ENCODE measurements around the gene ETV6. TPM values are rescaled to one million over a fixed set of nuclear protein-coding genes. Genes with fewer than 3 reads are reported as not detected.

Gene ETV6
- polyA plus RNA-seq, 1 donor (not counting 4 experiments of a cell fraction or from before 2014, with no cell fraction given), result 5.3 TPM

GRCh38 chr12:11795913-11796459, 146.5 kb downstream of the ETV6 start:
- Histone ChIP-seq H3K9ac (ENCODE audit: control insufficient read depth, extremely low read depth, insufficient read depth, low read length) (peak overlapping the region; percentile 55), H3K36me3 (ENCODE audit: control insufficient read depth in 2 of 2, extremely low read depth in 1 of 2, insufficient read depth in 2 of 2, low read length in 2 of 2) (no peaks in the 10 kb centered on the region), H3K9me3 (ENCODE audit: control insufficient read depth, low read depth, low read length) (no peaks in the 10 kb centered on the region), H3K4me2 (ENCODE audit: control insufficient read depth, extremely low read depth, insufficient read depth, low read depth, low read length) (peak overlapping the region; percentile 79), H3K4me3 (ENCODE audit: control insufficient read depth in 2 of 3, extremely low read depth in 1 of 3, insufficient read depth in 2 of 3, low read depth in 1 of 3, low read length in 3 of 3) (peak overlapping the region in 1 of 3 experiments; percentile 30), H3K4me1 (ENCODE audit: control insufficient read depth, extremely low read depth, insufficient read depth, low read length) (peaks cover 25% of the 10 kb centered on the region), H3K9me1 (ENCODE audit: control insufficient read depth, extremely low read depth, insufficient read depth, low read length) (no peaks in the 10 kb centered on the region), H3K27ac (ENCODE audit: control insufficient read depth, insufficient read depth, low read length) (peak overlapping the region; percentile 77), H2AFZ (ENCODE audit: control insufficient read depth, low read length) (peak overlapping the region; percentile 28), H4K20me1 (ENCODE audit: control insufficient read depth, extremely low read depth, insufficient read depth, low read length) (no peaks in the 10 kb centered on the region), H3K79me2 (ENCODE audit: control insufficient read depth, insufficient read depth, low read length) (no peaks in the 10 kb centered on the region), H3K27me3 (ENCODE audit: control insufficient read depth, extremely low read depth, insufficient read depth, low read length) (no peaks in the 10 kb centered on the region)
- dilution Hi-C loops (cut with MboI; ENCODE audit: extremely low pct_ligation_motif_present, low sequenced_read_pairs), result no loop called here
- DNase-seq (ENCODE audit: low read depth, low spot score) (no peak), FAIRE-seq (peak; percentile 96)
- TF ChIP-seq CTCF (optimal IDR thresholded peaks at IDR 0.05 in 1 of 3, IDR thresholded peaks at IDR 0.05 in 1 of 3, conservative IDR thresholded peaks at IDR 0.05 in 1 of 3; ENCODE audit: extremely low read depth in 1 of 3, insufficient read depth in 2 of 3, low read length in 3 of 3) (no peak), EZH2 (IDR thresholded peaks at IDR 0.05; ENCODE audit: low read length) (no peak)

GRCh38 chr12:11797317-11797913, 147.9 kb downstream of the ETV6 start:
- H3K79me2 ChIP-seq (ENCODE audit: control insufficient read depth, insufficient read depth, low read length), result no peaks in the 10 kb centered on the region
- no peak for DNase-seq (ENCODE audit: low read depth, low spot score)

More at GRCh38 chr12:11797317-11797913, 147.9 kb downstream of the ETV6 start:
- no peak for TF ChIP-seq CTCF (optimal IDR thresholded peaks at IDR 0.05 in 1 of 3, IDR thresholded peaks at IDR 0.05 in 1 of 3, conservative IDR thresholded peaks at IDR 0.05 in 1 of 3; ENCODE audit: extremely low read depth in 1 of 3, insufficient read depth in 2 of 3, low read length in 3 of 3)
- TF ChIP-seq EZH2 (IDR thresholded peaks at IDR 0.05; ENCODE audit: low read length), result no peak
- dilution Hi-C loops (cut with MboI; ENCODE audit: extremely low pct_ligation_motif_present, low sequenced_read_pairs), result no loop called here
- no peak overlapping the region for H3K4me3 ChIP-seq (ENCODE audit: control insufficient read depth in 2 of 3, extremely low read depth in 1 of 3, insufficient read depth in 2 of 3, low read depth in 1 of 3, low read length in 3 of 3)
- H3K9me3 ChIP-seq (ENCODE audit: control insufficient read depth, low read depth, low read length), result no peaks in the 10 kb centered on the region
- H3K36me3 ChIP-seq (ENCODE audit: control insufficient read depth in 2 of 2, extremely low read depth in 1 of 2, insufficient read depth in 2 of 2, low read length in 2 of 2), result no peaks in the 10 kb centered on the region
- H3K27ac ChIP-seq (ENCODE audit: control insufficient read depth, insufficient read depth, low read length), result no peak overlapping the region
- no peaks in the 10 kb centered on the region for H3K27me3 ChIP-seq (ENCODE audit: control insufficient read depth, extremely low read depth, insufficient read depth, low read length)
- H4K20me1 ChIP-seq (ENCODE audit: control insufficient read depth, extremely low read depth, insufficient read depth, low read length), result no peaks in the 10 kb centered on the region
- no peak for FAIRE-seq
- no peak overlapping the region for H3K4me2 ChIP-seq (ENCODE audit: control insufficient read depth, extremely low read depth, insufficient read depth, low read depth, low read length)
- no peak overlapping the region for H2AFZ ChIP-seq (ENCODE audit: control insufficient read depth, low read length)
- no peaks in the 10 kb centered on the region for H3K9me1 ChIP-seq (ENCODE audit: control insufficient read depth, extremely low read depth, insufficient read depth, low read length)
- H3K4me1 ChIP-seq (ENCODE audit: control insufficient read depth, extremely low read depth, insufficient read depth, low read length), result peaks cover 37% of the 10 kb centered on the region
- no peak overlapping the region for H3K9ac ChIP-seq (ENCODE audit: control insufficient read depth, extremely low read depth, insufficient read depth, low read length)
